IMR-90 (cell line): Measurements from ENCODE around the gene MAML3.

Source experiments
- BHLHE40 ChIP-seq: fragments of 150-350 bp; IDR thresholded peaks from 2 replicates; pipeline ENCODE4 v1.6.1; 2016; ENCODE audit warnings: mild to moderate bottlenecking, low read depth, low read length
- CEBPB ChIP-seq: IDR thresholded peaks from 2 replicates; pipeline ENCODE4 v1.6.1; 2012; ENCODE audit warnings: low read depth, low read length, improper control_type of control experiment
- CHD1 ChIP-seq: IDR thresholded peaks from 2 replicates; pipeline ENCODE4 v1.6.1; 2012; ENCODE audit warnings: low read depth, low read length, improper control_type of control experiment
- FOS ChIP-seq: fragments of 150-350 bp; IDR thresholded peaks from 2 replicates; pipeline ENCODE4 v1.6.1; 2016; ENCODE audit warnings: low read depth, low read length
- MAZ ChIP-seq: IDR thresholded peaks from 2 replicates; pipeline ENCODE4 v1.6.1; 2012; ENCODE audit warnings: low read depth, mild to moderate bottlenecking, low read length, improper control_type of control experiment, moderate library complexity, borderline replicate concordance
- NFE2L2 ChIP-seq: fragments of 150-350 bp; IDR thresholded peaks from 2 replicates; pipeline ENCODE4 v1.6.1; 2016; ENCODE audit warnings: low read depth, mild to moderate bottlenecking, low read length
- POLR2A ChIP-seq: IDR thresholded peaks from 2 replicates; pipeline ENCODE4 v1.6.1; 2012; ENCODE audit warnings: mild to moderate bottlenecking, low read depth, low read length
- RAD21 ChIP-seq: IDR thresholded peaks from 2 replicates; pipeline ENCODE4 v1.6.1; 2012; ENCODE audit warnings: low read length, improper control_type of control experiment
- RCOR1 ChIP-seq: IDR thresholded peaks from 2 replicates; pipeline ENCODE4 v1.6.1; 2012; ENCODE audit warnings: mild to moderate bottlenecking, low read length, improper control_type of control experiment; ENCODE audit not compliant: insufficient replicate concordance
- SMC3 ChIP-seq: fragments of 150-350 bp; IDR thresholded peaks from 2 replicates; pipeline ENCODE4 v1.6.1; 2016; ENCODE audit warnings: low read depth, mild to moderate bottlenecking, antibody characterized with exemption, low read length, moderate library complexity
- TF ChIP-seq, protein P1 (sequence below): conservative IDR thresholded peaks from 2 replicates; pipeline ENCODE4 v1.5.1; 2012; ENCODE audit warnings: mild to moderate bottlenecking, low read depth, low read length, improper control_type of control experiment
- TF ChIP-seq, protein P2 (sequence below): fragments of 150-350 bp; IDR thresholded peaks from 2 replicates; pipeline ENCODE4 v1.6.1; 2017; ENCODE audit warnings: mild to moderate bottlenecking, antibody characterized with exemption, low read length, low read depth

DNA sequence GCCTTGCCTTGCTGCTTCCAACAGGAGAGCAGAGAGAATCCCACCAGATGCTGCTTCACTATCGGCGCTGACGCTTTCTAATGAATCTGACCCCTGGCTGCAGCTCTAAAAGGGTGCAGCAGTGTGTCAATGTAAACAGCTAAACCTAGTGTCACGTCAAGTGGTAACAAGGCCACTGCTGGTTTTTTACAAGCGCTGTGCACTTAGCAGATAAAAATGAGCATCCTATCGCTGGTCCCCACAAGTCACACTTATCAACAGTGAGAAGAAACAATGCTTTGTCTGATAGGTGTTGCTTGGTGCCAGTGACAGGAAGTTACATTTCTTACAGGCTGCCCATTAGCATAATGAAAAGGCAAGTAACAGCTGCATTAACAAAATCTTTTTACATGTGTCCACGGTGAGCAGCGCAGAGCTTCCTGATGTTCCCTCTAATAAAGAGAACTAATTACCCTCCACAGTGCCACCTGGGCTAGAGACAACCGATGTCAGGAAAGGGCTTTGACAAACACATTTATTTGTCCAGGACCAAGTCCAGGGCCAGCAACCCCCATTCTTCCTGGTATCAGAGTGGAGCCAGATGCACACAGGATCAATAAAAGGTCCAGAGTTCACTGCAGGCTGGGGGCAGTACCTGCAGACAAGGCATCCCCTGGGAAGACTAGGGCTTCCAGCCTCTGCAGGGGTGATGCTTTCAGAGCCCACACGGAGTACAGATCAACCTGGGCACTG is 312.4 kb downstream of the MAML3 start:
- TF ChIP-seq, protein P1, sequence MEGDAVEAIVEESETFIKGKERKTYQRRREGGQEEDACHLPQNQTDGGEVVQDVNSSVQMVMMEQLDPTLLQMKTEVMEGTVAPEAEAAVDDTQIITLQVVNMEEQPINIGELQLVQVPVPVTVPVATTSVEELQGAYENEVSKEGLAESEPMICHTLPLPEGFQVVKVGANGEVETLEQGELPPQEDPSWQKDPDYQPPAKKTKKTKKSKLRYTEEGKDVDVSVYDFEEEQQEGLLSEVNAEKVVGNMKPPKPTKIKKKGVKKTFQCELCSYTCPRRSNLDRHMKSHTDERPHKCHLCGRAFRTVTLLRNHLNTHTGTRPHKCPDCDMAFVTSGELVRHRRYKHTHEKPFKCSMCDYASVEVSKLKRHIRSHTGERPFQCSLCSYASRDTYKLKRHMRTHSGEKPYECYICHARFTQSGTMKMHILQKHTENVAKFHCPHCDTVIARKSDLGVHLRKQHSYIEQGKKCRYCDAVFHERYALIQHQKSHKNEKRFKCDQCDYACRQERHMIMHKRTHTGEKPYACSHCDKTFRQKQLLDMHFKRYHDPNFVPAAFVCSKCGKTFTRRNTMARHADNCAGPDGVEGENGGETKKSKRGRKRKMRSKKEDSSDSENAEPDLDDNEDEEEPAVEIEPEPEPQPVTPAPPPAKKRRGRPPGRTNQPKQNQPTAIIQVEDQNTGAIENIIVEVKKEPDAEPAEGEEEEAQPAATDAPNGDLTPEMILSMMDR, result no peak
- no peak for TF ChIP-seq MAZ
- no peak for TF ChIP-seq RAD21
- no peak for TF ChIP-seq CHD1
- TF ChIP-seq POLR2A, result no peak
- TF ChIP-seq FOS, result no peak
- no peak for TF ChIP-seq NFE2L2
- TF ChIP-seq, protein P2, sequence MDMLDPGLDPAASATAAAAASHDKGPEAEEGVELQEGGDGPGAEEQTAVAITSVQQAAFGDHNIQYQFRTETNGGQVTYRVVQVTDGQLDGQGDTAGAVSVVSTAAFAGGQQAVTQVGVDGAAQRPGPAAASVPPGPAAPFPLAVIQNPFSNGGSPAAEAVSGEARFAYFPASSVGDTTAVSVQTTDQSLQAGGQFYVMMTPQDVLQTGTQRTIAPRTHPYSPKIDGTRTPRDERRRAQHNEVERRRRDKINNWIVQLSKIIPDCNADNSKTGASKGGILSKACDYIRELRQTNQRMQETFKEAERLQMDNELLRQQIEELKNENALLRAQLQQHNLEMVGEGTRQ, result no peak
- no peak for TF ChIP-seq RCOR1
- TF ChIP-seq SMC3, result no peak
- TF ChIP-seq CEBPB, result no peak
- no peak for TF ChIP-seq BHLHE40
